ENCODE results near the gene JUN.

JUN gene

DNA sequence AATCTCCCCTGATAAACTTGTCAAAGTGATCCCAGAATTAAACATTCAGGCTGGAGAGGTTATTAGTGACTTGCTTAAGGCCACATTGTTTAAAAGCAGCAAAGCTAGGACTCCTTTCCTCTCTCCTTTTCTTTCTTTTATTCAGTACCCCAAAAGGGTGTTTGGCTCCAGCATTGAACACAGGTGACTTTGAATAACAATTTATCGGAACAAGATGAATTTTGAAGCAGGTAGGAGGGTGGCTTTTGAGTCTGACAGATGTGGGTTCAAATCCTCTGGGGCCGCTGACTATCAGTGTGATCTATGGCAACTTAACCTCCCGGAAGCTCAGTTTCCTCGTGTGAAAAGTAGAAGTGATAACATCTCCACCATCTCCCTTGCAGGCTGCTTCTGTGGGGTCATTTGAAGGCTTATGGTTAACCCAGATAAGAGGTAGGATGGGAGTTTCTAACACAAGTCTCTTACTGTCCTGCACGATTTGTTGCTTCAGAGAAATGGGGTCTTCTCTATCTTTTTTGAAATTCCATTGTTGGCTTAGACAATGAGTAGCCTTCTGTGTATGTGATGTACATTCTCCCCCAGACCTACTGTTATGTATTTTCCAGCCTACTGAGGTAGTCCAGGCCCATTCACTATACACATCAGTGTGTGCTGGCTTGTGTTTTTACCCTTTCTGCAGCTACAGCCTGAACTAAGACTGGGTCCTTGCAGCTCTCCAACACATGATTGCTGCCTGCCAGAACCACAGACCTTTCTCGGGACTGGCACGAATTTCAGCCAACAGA, 29.0 kb downstream of the JUN start:
- peak; percentile 60 for DNase-seq

- DNase-seq = no peak
These were observed 29.7 kb downstream of the JUN start for GRCh38 chr1:58754073-58754613.

DNA sequence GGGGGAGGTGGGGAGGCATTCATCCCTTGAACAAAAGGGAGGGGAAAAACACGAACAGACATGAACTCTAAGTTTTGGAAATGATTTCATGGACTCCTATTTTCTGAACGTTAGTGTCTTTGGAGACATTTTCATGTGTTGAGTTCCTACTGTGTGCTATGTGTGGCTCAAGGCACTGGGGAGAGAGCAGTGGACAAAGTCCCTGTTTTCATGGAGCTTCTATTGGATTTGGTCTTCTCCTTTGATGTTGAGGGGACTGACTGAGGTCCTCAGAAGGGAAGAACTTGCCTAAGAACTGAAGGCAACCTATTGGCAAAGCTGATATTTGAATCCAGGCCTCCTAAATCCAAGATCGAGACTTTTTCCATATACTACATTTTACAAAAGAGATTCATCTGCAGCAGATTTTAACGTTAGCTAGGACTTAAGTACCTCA, 30.4 kb downstream of the JUN start:
- no peak for DNase-seq

DNA sequence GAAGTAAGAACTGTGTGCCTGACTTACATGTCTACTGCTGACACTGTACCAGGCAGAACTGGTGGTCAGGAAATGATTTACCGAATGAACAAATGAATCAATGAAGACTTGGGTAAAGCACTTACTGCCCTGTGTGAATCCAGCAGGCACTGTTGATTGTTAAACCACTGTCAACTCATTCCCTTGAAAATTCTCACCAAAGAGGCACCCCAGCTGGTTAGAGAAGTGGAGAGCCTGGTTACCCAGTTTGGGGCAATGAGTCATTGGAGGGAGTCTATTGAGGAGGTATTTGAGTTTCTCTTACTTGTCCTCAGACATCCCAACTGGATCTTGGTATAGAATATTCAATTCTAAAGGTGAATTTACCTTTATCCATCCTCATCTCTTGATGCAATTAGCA, 34.2 kb downstream of the JUN start:
- no peak for DNase-seq

- no peak for DNase-seq
These were observed 35.2 kb downstream of the JUN start for GRCh38 chr1:58748666-58749065.

DNA sequence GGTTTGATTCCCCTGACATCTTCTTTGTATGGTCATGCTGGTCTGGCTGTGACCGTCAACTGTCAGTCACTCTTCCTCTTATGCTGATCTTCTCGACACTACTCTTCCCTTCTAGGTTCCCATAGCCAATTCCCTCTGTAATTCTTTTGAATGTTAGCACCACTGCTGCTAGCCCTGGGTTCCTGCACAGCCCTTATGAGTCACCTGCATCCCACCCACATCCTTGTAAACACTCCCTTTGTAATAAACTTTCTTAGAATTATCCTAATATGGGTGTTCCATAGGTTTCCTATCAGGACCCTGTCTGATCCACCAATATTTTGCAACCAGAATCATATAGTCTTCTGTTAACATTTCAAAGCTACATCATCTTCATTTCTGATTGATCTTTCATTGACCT, 37.1 kb downstream of the JUN start:
- no peak for DNase-seq

GRCh38 chr1:58746182-58746581, 37.7 kb downstream of the JUN start:
- DNase-seq = no peak

DNA sequence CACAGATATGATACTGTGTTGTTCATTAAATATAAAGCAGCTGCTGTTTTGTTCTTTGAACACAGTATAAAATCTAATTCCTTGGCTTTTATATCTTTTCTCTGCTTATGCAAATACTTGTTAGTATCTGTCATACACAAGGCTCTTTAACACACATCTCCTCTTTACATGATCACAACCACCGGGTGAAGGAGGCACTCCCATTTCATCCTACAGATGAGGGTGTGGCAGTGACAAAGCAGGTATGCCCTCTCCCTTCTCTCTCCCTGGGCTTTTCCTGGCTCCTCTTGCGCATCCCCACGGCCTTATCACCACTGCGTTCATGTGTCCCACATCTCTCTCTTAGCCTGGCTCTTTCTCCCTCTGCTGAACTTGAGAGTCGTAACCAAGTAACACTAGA, 38.2 kb downstream of the JUN start:
- DNase-seq = no peak

- no peak for DNase-seq
These were observed 38.7 kb downstream of the JUN start for GRCh38 chr1:58745117-58745516.

DNA sequence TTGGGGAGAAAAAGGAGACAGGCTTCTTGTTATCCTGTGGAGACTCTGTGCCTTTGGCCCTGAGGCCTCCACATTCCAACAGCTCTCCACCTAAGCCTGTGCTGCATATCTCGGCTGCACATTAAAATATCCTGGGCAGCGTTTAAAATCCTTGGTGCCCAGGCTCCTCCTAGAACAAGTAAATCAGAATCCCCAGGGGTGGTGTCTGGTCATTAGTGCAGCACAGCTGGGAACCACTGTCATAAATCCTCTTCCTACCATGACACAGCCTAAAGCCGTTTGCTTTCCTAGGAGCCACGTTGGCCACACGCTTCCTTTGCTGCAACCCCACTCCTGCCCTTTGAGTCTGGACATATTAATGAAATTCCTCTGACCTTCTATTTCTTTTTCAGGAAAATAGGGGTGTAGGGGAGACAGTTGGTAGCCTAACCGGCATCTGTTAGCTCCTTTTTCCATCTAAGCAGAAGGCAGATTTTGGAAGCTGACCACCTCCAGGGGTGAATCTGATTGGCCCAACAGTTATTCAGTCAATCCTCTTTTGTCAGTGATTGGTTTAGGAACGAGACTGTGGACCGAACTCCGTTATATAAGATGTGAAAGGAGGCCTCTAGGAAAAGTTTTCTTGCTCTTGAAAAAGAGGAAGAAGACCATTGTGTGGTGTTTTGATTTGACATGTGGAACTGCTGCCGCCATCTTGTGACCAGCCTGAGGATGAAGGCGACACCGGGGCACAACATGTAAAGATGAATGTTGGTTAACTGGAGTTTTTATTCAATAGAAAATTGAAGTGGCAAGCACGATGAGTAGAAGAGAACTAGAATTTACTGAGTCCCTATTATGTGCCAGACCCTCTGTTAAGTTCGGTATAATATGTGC, 41.9 kb downstream of the JUN start:
- no peak for DNase-seq

DNA sequence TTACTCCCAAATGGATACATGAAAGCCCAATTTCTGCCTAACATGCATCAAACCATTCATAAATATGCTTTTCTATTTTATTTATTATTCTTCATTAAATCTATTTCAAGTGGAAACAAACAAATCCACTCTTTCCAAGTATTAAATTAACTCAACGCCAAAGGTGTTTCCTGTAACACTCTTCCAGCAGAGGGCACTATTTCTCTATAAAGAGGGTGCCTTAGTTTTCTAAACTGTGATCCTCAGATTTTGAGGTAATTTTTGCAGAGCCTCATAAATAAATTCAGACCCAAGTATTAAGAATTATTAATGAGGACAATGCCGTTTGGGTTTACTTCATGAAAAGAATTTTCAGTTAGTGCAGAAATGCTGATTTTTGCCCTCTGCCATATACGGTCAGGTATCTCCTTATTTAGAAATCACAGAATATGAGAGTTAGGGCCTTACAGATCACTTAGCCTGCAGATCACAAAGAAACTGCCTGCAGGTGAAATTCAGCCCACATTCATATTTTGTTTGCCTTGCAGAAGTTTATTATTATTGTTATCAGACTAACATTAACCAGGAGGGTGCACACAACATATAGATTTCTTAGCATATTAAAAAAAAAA, 43.9 kb downstream of the JUN start:
- peak; percentile 77 for DNase-seq

GRCh38 chr1:58738876-58739275, 45.0 kb downstream of the JUN start:
- no peak for DNase-seq

DNA sequence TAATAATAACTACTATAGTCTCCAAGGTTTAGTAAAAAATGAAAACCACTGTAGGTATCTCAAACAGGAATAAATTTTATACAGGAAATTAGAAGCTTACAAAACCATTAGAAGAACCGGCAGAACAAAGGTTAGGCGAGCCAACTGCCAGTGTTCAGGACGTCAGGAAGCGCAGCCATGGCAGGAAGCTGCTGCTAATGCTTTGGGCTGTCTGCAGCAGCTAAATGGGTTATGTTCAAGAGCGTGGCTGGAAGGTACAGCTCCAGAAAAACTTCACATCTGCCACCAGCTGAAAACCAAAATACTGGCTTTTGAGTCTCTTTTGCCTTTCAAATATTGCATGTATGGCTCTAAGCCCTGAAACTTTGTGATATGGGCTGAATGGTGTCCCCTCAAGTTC, 48.3 kb downstream of the JUN start:
- DNase-seq = no peak

GRCh38 chr1:58734630-58735029, 49.2 kb downstream of the JUN start:
- no peak for DNase-seq

GRCh38 chr1:58732087-58732775, 51.6 kb downstream of the JUN start:
- DNase-seq = no peak
